ENCODE data around the gene PCDHGA10. TPM values are rescaled to one million over a fixed set of nuclear protein-coding genes. Genes with fewer than 3 reads are reported as not detected.
"Not testable (repeated sequence)": the region's sequence is repeated elsewhere in the genome, so short reads cannot be mapped to it uniquely, and the experiment has no call there.

Gene PCDHGA10
- total RNA-seq, 1 donor from 2014 or later, result 18.5 TPM

DNA sequence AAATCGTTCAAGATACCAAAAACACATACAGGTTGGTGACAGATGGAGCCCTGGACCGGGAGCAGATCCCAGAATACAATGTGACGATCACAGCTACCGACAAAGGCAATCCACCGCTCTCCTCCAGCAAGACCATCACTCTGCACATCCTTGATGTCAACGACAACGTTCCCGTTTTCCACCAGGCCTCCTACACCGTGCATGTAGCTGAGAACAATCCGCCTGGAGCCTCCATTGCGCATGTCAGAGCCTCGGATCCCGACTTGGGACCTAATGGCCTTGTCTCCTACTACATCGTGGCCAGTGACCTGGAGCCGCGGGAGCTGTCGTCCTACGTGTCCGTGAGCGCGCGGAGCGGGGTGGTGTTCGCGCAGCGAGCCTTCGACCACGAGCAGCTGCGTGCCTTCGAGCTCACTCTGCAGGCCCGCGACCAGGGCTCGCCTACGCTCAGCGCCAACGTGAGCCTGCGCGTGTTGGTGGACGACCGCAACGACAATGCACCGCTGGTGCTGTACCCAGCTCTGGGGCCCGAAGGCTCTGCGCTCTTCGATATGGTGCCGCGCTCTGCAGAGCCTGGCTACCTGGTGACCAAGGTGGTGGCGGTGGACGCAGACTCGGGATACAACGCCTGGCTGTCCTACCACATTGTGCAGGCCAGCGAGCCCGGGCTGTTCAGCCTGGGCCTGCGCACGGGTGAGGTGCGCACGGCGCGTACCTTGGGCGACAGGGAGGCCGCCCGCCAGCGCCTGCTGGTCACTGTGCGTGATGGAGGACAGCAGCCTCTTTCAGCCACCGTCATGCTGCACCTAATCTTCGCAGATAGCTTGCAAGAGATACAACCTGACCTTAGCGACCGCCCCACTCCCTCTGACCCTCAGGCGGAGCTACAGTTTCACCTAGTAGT, 41.0 kb upstream of the PCDHGA10 start:
- Mint-ChIP-seq H3K27me3 (no peaks in the 10 kb centered on the region), H3K9me3 (peaks cover 4% of the 10 kb centered on the region), H3K27ac (no peak overlapping the region), H3K36me3 (peaks cover 3% of the 10 kb centered on the region), H3K4me1 (ENCODE audit: unreplicated experiment) (no peaks in the 10 kb centered on the region), H3K4me3 (no peak overlapping the region)
- no peak for DNase-seq (ENCODE audit: extremely low spot score, unreplicated experiment)
- TF ChIP-seq CTCF (conservative IDR thresholded peaks at IDR 0.05), result no peak

DNA sequence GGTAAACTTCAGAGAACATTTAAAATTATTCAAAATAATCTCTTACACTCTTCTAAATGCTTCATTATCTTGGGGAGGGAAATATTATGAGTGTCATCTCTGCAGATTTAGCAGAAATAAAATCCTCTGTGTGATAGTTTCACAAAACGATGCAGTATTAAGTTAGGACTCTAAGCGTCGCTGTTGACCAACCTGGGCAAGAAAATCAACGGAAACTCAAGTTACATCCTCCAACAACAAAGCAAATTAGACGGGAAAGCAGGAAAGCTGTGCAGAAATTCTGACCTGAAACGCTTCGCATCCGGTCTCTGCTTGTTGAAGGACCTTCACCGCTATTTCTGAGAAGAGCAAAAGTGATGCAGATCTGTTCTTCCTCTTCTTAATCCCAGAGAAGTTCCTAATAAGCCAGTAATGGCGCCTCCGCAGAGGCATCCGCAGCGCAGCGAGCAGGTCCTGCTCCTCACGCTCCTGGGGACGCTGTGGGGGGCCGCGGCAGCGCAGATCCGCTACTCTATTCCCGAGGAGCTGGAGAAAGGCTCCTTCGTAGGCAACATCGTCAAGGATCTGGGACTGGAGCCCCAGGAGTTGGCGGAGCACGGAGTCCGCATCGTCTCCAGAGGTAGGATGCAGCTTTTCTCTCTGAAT, 39.0 kb upstream of the PCDHGA10 start, which contains the start of gene PCDHGA6:
Gene PCDHGA6, plus strand, starts transcription at position 219 of the 645 bp plus-strand sequence. Its CDS starts 193 bp downstream, at position 412.
- DNase-seq (ENCODE audit: extremely low spot score, unreplicated experiment), result no peak
- Mint-ChIP-seq H3K4me3 (no peak within 1 kb of the TSS), H3K27me3 (no peaks in the 10 kb centered on the region), H3K36me3 (peaks cover 3% of the 10 kb centered on the region), H3K4me1 (ENCODE audit: unreplicated experiment) (no peaks in the 10 kb centered on the region), H3K9me3 (peaks cover 4% of the 10 kb centered on the region), H3K27ac (no peak within 1 kb of the TSS)
- TF ChIP-seq CTCF (conservative IDR thresholded peaks at IDR 0.05), result no peak

- Mint-ChIP-seq H3K27ac (no peak overlapping the region), H3K9me3 (peaks cover 4% of the 10 kb centered on the region), H3K36me3 (peaks cover 3% of the 10 kb centered on the region), H3K4me3 (no peak overlapping the region), H3K4me1 (ENCODE audit: unreplicated experiment) (no peaks in the 10 kb centered on the region), H3K27me3 (no peaks in the 10 kb centered on the region)
- TF ChIP-seq CTCF (conservative IDR thresholded peaks at IDR 0.05), result no peak
- DNase-seq (ENCODE audit: extremely low spot score, unreplicated experiment), result no peak
Measured at GRCh38 chr5:141374627-141375026, 38.2 kb upstream of the PCDHGA10 start.

GRCh38 chr5:141375444-141376155, 37.2 kb upstream of the PCDHGA10 start:
- H3K36me3 Mint-ChIP-seq; H3K9me3 Mint-ChIP-seq; H3K27ac Mint-ChIP-seq; H3K4me1 Mint-ChIP-seq (ENCODE audit: unreplicated experiment); H3K27me3 Mint-ChIP-seq; DNase-seq (ENCODE audit: extremely low spot score, unreplicated experiment); H3K4me3 Mint-ChIP-seq: not testable (repeated sequence)

- Mint-ChIP-seq H3K27ac (no peak within 1 kb of the TSS), H3K9me3 (no peaks in the 10 kb centered on the region), H3K36me3 (no peaks in the 10 kb centered on the region), H3K4me1 (ENCODE audit: unreplicated experiment) (no peaks in the 10 kb centered on the region), H3K4me3 (no peak within 1 kb of the TSS), H3K27me3 (no peaks in the 10 kb centered on the region)
- peak; percentile 60 for DNase-seq (ENCODE audit: extremely low spot score, unreplicated experiment)
- no peak for TF ChIP-seq CTCF (conservative IDR thresholded peaks at IDR 0.05)
Measured at GRCh38 chr5:141382469-141383294, 30.1 kb upstream of the PCDHGA10 start, which contains the start of gene PCDHGA7. Gene PCDHGA7, plus strand, starts transcription at chr5:141382742. Its CDS starts 158 bp downstream, at chr5:141382900.

Measured in type B pancreatic cell (in vitro differentiated cells).